ENCODE measurements around the gene AK5.

The AK5 gene

DNA sequence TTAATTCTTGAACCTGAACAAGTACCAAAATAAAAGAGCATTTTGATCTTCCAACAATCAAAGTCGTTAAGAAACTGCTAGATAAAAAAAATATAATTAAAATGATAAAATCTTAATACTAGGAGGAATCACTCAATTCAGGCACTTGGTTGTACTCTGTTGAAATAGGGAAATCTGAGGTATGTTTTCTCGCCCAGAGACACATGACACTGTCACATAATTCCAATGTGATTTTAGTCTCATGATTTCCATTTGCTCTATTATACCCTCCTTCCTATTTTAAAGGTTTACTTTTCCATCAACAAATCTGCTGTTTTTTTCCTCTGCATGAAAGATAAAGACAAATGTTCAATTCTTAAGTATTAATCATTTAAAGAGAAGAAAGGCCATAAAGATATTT lies 303.1 kb downstream of the AK5 start:
- H3K27ac Mint-ChIP-seq = no peak overlapping the region
- no peak for DNase-seq
- H3K4me3 Mint-ChIP-seq = no peak overlapping the region
- no peaks in the 10 kb centered on the region for H3K9me3 Mint-ChIP-seq
- no peaks in the 10 kb centered on the region for H3K4me1 Mint-ChIP-seq
- TF ChIP-seq, protein P1, sequence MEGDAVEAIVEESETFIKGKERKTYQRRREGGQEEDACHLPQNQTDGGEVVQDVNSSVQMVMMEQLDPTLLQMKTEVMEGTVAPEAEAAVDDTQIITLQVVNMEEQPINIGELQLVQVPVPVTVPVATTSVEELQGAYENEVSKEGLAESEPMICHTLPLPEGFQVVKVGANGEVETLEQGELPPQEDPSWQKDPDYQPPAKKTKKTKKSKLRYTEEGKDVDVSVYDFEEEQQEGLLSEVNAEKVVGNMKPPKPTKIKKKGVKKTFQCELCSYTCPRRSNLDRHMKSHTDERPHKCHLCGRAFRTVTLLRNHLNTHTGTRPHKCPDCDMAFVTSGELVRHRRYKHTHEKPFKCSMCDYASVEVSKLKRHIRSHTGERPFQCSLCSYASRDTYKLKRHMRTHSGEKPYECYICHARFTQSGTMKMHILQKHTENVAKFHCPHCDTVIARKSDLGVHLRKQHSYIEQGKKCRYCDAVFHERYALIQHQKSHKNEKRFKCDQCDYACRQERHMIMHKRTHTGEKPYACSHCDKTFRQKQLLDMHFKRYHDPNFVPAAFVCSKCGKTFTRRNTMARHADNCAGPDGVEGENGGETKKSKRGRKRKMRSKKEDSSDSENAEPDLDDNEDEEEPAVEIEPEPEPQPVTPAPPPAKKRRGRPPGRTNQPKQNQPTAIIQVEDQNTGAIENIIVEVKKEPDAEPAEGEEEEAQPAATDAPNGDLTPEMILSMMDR (IDR thresholded peaks at IDR 0.05) = no peak
- no peaks in the 10 kb centered on the region for H3K27me3 Mint-ChIP-seq (ENCODE audit: low read depth, poor library complexity)
- peaks cover 44% of the 10 kb centered on the region for H3K36me3 Mint-ChIP-seq (ENCODE audit: low read depth)

DNA sequence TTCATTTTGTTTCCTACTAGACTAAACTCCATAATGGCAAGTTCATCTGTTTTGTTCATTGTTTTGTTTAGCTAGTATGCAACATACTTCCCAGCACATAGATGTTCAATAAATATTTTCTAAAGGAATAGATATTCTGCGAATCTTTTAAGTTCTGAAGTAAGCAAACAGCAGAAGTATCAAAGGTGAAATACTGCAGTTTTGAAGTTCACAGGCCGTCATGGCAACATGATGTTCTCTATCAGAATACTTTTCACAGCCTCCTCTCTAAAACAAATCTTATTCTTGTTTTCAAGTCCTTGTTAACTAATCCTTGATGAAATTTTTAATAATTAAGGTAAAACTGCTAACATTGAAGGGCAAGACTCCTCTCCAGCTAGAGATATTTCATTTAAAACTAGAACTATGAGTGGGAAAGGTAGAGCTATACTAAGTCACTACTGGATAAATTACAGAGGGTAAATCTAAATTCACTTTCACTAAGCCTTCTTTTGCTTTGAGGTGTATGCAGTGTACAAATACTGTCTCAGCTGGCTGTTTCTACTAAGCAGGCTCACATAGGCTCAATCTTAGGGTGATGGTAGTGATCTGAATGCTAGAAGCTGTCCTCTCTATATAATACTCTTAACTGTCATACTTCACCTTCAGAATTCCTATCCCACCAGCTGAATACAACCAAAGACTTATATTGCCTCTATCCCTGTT lies 303.9 kb downstream of the AK5 start:
- Mint-ChIP-seq H3K4me1 (no peaks in the 10 kb centered on the region), H3K4me3 (no peak overlapping the region), H3K9me3 (no peaks in the 10 kb centered on the region), H3K27me3 (ENCODE audit: low read depth, poor library complexity) (no peaks in the 10 kb centered on the region), H3K27ac (peak overlapping the region; percentile 3), H3K36me3 (ENCODE audit: low read depth) (peaks cover 38% of the 10 kb centered on the region)
- DNase-seq = no peak
- TF ChIP-seq, protein P1 (IDR thresholded peaks at IDR 0.05) = no peak

DNA sequence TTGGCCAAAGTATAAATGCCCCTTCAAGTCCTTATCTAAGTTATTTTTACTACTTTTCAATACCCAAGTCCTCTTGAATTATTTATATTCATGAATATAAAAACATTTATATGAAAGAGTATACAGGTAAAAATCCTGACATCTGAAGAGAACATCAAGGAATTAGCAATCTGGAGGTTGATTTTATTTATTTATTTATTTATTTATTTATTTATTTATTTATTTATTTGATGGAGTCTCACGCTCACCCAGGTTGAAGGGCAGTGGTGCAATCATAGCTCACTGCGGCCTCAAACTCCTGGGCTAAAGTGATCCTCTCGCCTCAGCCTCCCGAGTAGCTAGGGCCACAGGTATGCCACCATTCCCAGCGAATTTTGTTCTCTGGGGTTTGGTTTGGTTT lies 307.4 kb downstream of the AK5 start:
- Mint-ChIP-seq H3K4me3 (no peak overlapping the region), H3K9me3 (no peaks in the 10 kb centered on the region), H3K36me3 (ENCODE audit: low read depth) (peaks cover 31% of the 10 kb centered on the region), H3K27ac (no peak overlapping the region), H3K27me3 (ENCODE audit: low read depth, poor library complexity) (no peaks in the 10 kb centered on the region), H3K4me1 (no peaks in the 10 kb centered on the region)
- DNase-seq = no peak
- TF ChIP-seq, protein P1 (IDR thresholded peaks at IDR 0.05) = no peak

DNA sequence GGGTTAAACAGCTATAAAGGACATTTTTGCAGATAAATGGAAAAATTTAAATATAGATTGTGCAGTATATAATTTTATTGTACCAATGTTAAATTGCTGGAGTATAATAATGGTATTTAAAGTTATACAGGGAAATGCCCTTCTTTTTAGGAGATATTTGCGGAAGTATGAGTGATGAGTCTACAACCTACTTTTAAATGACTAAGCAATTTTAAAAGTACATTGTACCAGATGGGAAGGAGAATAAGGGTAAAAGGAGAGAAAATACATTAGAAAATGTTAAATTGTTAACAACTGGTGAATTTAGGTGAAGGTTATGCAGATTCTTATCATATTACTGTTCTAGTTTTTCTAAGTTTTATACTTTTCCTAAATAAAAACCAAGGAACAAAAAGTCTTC lies 308.8 kb downstream of the AK5 start:
- H3K4me3 Mint-ChIP-seq = no peak overlapping the region
- H3K27me3 Mint-ChIP-seq (ENCODE audit: low read depth, poor library complexity) = no peaks in the 10 kb centered on the region
- peaks cover 31% of the 10 kb centered on the region for H3K36me3 Mint-ChIP-seq (ENCODE audit: low read depth)
- DNase-seq = no peak
- TF ChIP-seq, protein P1 (IDR thresholded peaks at IDR 0.05) = no peak
- no peaks in the 10 kb centered on the region for H3K4me1 Mint-ChIP-seq
- no peak overlapping the region for H3K27ac Mint-ChIP-seq
- no peaks in the 10 kb centered on the region for H3K9me3 Mint-ChIP-seq

DNA sequence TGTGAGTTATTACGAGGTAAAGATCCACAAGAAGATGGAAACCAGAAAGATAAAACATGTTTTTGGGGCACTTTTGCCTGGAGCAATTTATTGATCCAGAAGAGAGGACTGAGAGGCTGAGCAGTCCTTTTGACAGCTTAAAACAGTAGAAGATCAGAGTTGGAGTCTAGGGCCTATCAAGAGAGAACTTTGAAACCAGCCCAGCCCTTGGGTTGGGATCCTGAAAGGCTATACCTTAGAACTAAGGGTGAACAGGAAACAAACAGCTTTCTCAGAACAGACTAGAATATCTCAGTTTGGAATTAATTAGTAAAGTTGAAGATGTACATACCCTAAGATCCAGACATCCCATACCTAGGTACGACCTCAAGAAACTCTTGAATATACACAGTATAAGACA lies 311.1 kb downstream of the AK5 start:
- H3K27ac Mint-ChIP-seq = no peak overlapping the region
- no peak for DNase-seq
- H3K9me3 Mint-ChIP-seq = no peaks in the 10 kb centered on the region
- no peak overlapping the region for H3K4me3 Mint-ChIP-seq
- peaks cover 38% of the 10 kb centered on the region for H3K36me3 Mint-ChIP-seq (ENCODE audit: low read depth)
- TF ChIP-seq, protein P1 (IDR thresholded peaks at IDR 0.05) = no peak
- H3K4me1 Mint-ChIP-seq = no peaks in the 10 kb centered on the region
- no peaks in the 10 kb centered on the region for H3K27me3 Mint-ChIP-seq (ENCODE audit: low read depth, poor library complexity)
